OCI-LY1 (cell line): Measurements from ENCODE around the gene NOXA1.

ENCODE experiments used
- H2AFZ ChIP-seq: fragments of 200-600 bp; sonication (generic), shearing (Covaris generic); 2 replicates; pipeline ENCODE4 v1.6.0; 2014; ENCODE audit warnings: antibody characterized with exemption, mild to moderate bottlenecking, low read length
- H3F3A ChIP-seq: fragments of 200-600 bp; sonication (generic), shearing (Covaris generic); 2 replicates; pipeline ENCODE4 v1.6.0; 2014; ENCODE audit warnings: mild to moderate bottlenecking, antibody characterized with exemption, low read length, moderate library complexity; ENCODE audit not compliant: insufficient read depth
- H3K27ac ChIP-seq: fragments of 200-600 bp; sonication (generic); 2 replicates; pipeline ENCODE4 v1.5.1; 2014; ENCODE audit warnings: low read length, mixed run types, mild to moderate bottlenecking, low read depth; ENCODE audit not compliant: poor library complexity, severe bottlenecking
- H3K27me3 ChIP-seq: fragments of 200-600 bp; sonication (generic); 2 replicates; pipeline ENCODE4 v1.6.0; 2014; ENCODE audit warnings: antibody characterized with exemption, mild to moderate bottlenecking, low read length, moderate library complexity; ENCODE audit not compliant: insufficient read depth
- H3K36me3 ChIP-seq: fragments of 200-600 bp; sonication (generic); 2 replicates; pipeline ENCODE4 v1.6.1; 2014; ENCODE audit warnings: mild to moderate bottlenecking, antibody characterized with exemption, low read length, moderate library complexity, mixed read lengths; ENCODE audit not compliant: insufficient read depth
- H3K4me1 ChIP-seq: fragments of 200-600 bp; sonication (generic); 2 replicates; pipeline ENCODE4 v1.5.1; 2014; ENCODE audit warnings: mild to moderate bottlenecking, low read length, moderate library complexity; ENCODE audit not compliant: insufficient read depth, severe bottlenecking
- H3K4me2 ChIP-seq: fragments of 200-600 bp; sonication (generic), shearing (Covaris generic); 2 replicates; pipeline ENCODE4 v1.6.1; 2014; ENCODE audit warnings: low read length
- H3K4me3 ChIP-seq: fragments of 200-600 bp; sonication (generic); 2 replicates; pipeline ENCODE4 v1.5.1; 2014; ENCODE audit warnings: low read length, low read depth, mild to moderate bottlenecking, mixed read lengths; ENCODE audit not compliant: poor library complexity, severe bottlenecking
- H3K79me2 ChIP-seq: fragments of 200-600 bp; shearing (Covaris generic); 2 replicates; pipeline ENCODE4 v1.6.1; 2016; ENCODE audit warnings: mixed run types, low read length, mixed read lengths; ENCODE audit not compliant: insufficient read depth
- H3K9ac ChIP-seq: fragments of 200-600 bp; sonication (generic), shearing (Covaris generic); 2 replicates; pipeline ENCODE4 v1.6.1; 2014; ENCODE audit warnings: mild to moderate bottlenecking, low read length, mixed read lengths
- H3K9me2 ChIP-seq: fragments of 200-600 bp; sonication (generic), shearing (Covaris generic); 2 replicates; pipeline ENCODE4 v1.6.1; 2014; ENCODE audit warnings: low read depth, mild to moderate bottlenecking, low read length, mixed read lengths
- H3K9me3 ChIP-seq: fragments of 200-600 bp; shearing (Covaris generic); 2 replicates; pipeline ENCODE4 v1.6.1; 2014; ENCODE audit warnings: low read length, mixed read lengths
- H4K20me1 ChIP-seq: fragments of 200-600 bp; sonication (generic), shearing (Covaris generic); 2 replicates; pipeline ENCODE4 v1.6.0; 2016; ENCODE audit warnings: mild to moderate bottlenecking, low read length; ENCODE audit not compliant: insufficient read depth
- EZH2 ChIP-seq: fragments of 200-600 bp; sonication (generic), shearing (Covaris generic); IDR thresholded peaks from 2 replicates; pipeline ENCODE4 v1.8.0; 2017; ENCODE audit warnings: borderline replicate concordance, mixed run types, mild to moderate bottlenecking, antibody characterized with exemption, low read length, moderate library complexity, mixed read lengths
- TF ChIP-seq, protein P1 (sequence below): fragments of 200-600 bp; sonication (generic), shearing (Covaris generic); IDR thresholded peaks from 2 replicates; pipeline ENCODE4 v1.5.1; 2017; ENCODE audit warnings: mild to moderate bottlenecking, antibody characterized with exemption, low read length, moderate library complexity, mixed read lengths

Gene NOXA1

GRCh38 chr9:137395666-137396010 is 27.6 kb upstream of the NOXA1 start:
- Histone ChIP-seq H3K79me2 (no peaks in the 10 kb centered on the region), H3K36me3 (no peaks in the 10 kb centered on the region), H3K4me2 (no peak overlapping the region), H3K27me3 (no peaks in the 10 kb centered on the region), H3K9ac (no peak overlapping the region), H3K9me3 (no peaks in the 10 kb centered on the region), H3F3A (no peaks in the 10 kb centered on the region), H2AFZ (no peak overlapping the region), H3K9me2 (no peaks in the 10 kb centered on the region), H3K4me1 (no peaks in the 10 kb centered on the region), H3K4me3 (no peak overlapping the region), H4K20me1 (no peaks in the 10 kb centered on the region), H3K27ac (no peak overlapping the region)
- TF ChIP-seq, protein P1, sequence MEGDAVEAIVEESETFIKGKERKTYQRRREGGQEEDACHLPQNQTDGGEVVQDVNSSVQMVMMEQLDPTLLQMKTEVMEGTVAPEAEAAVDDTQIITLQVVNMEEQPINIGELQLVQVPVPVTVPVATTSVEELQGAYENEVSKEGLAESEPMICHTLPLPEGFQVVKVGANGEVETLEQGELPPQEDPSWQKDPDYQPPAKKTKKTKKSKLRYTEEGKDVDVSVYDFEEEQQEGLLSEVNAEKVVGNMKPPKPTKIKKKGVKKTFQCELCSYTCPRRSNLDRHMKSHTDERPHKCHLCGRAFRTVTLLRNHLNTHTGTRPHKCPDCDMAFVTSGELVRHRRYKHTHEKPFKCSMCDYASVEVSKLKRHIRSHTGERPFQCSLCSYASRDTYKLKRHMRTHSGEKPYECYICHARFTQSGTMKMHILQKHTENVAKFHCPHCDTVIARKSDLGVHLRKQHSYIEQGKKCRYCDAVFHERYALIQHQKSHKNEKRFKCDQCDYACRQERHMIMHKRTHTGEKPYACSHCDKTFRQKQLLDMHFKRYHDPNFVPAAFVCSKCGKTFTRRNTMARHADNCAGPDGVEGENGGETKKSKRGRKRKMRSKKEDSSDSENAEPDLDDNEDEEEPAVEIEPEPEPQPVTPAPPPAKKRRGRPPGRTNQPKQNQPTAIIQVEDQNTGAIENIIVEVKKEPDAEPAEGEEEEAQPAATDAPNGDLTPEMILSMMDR, result no peak
- TF ChIP-seq EZH2, result no peak

DNA sequence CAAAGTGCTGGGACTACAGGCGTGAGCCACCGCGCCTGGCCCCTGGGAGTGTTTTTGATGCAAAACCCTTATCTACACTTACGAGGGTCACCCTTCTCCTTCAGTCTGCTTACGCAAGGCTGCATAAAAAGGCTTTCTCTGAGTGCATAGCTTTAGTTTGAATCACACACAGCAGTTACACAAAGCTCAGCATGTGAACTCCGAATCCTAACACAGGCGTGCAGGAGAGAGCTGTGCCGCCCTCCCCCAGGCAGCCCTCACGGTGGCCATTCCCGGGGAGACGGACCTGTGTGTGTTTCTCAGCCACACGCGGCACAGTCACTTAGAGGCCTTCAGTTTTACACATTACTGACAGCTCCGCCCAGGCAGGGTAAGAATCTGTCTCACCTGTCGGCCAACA is 27.0 kb upstream of the NOXA1 start:
- no peaks in the 10 kb centered on the region for H4K20me1 ChIP-seq
- no peaks in the 10 kb centered on the region for H3K79me2 ChIP-seq
- TF ChIP-seq, protein P1, result no peak
- no peak for TF ChIP-seq EZH2
- no peak overlapping the region for H3K9ac ChIP-seq
- no peaks in the 10 kb centered on the region for H3K9me2 ChIP-seq
- H3K27ac ChIP-seq, result no peak overlapping the region
- no peak overlapping the region for H2AFZ ChIP-seq
- H3F3A ChIP-seq, result no peaks in the 10 kb centered on the region
- no peaks in the 10 kb centered on the region for H3K27me3 ChIP-seq
- H3K4me2 ChIP-seq, result no peak overlapping the region
- H3K36me3 ChIP-seq, result no peaks in the 10 kb centered on the region
- H3K4me3 ChIP-seq, result no peak overlapping the region
- no peaks in the 10 kb centered on the region for H3K9me3 ChIP-seq
- no peaks in the 10 kb centered on the region for H3K4me1 ChIP-seq

- Histone ChIP-seq H3K36me3 (no peaks in the 10 kb centered on the region), H3K4me2 (no peak overlapping the region), H2AFZ (no peak overlapping the region), H3K9me3 (no peaks in the 10 kb centered on the region), H3K4me1 (no peaks in the 10 kb centered on the region), H3K27me3 (no peaks in the 10 kb centered on the region), H3K79me2 (no peaks in the 10 kb centered on the region), H3K9me2 (no peaks in the 10 kb centered on the region), H3F3A (no peaks in the 10 kb centered on the region), H4K20me1 (no peaks in the 10 kb centered on the region), H3K9ac (no peak overlapping the region), H3K4me3 (no peak overlapping the region), H3K27ac (no peak overlapping the region)
- TF ChIP-seq, protein P1, result no peak
- no peak for TF ChIP-seq EZH2
These were observed 26.4 kb upstream of the NOXA1 start for GRCh38 chr9:137396634-137397367.
